Measurements from ENCODE around the gene LACTBL1. TPM values are rescaled to one million over a fixed set of nuclear protein-coding genes. Genes with fewer than 3 reads are reported as not detected.

Gene LACTBL1
- total and polyA plus RNA-seq, 2 of the 8 experiments (the other 6 are each of a cell fraction or from before 2014, with no cell fraction given): not detected

DNA sequence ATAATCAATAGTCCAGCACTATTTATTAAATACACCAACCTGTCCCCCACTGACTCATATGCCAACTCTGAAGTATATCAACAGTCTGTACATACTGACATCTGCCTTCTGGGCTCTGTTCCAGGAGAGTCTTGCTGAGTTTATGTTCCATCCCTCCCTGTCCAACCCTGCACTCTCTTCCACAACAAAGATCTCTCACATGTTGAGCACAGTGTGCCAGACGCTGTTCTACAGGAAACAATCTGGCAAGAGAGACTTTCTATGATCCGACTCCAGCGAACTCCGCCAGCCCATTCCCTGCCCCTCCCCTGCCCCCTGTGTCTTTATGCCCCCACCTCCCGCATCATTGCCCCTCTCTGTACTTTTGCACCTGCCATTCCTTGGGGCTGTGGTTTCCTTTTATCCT is 3.4 kb downstream of the LACTBL1 start:
- no peaks in the 10 kb centered on the region for H3K36me3 ChIP-seq (ENCODE audit: control insufficient read depth in 2 of 4, insufficient read depth in 4 of 4, low read length in 3 of 4)
- H3K27ac ChIP-seq (ENCODE audit: low read depth, low read length): no peak overlapping the region
- TF ChIP-seq SP1 (IDR thresholded peaks at IDR 0.05; ENCODE audit: low read depth, low read length) (no peak), POLR2A (IDR thresholded peaks at IDR 0.05; ENCODE audit: control extremely low read depth in 1 of 2, low read depth in 2 of 2, low read length in 2 of 2) (no peak), CTBP2 (IDR thresholded peaks at IDR 0.05; ENCODE audit: borderline replicate concordance, insufficient read depth, insufficient read length, low read length) (no peak), EP300 (IDR thresholded peaks at IDR 0.05; ENCODE audit: borderline replicate concordance in 1 of 2, low read depth in 2 of 2, low read length in 2 of 2) (no peak)
- no peak overlapping the region for H4K8ac ChIP-seq (ENCODE audit: extremely low read depth, insufficient read depth, low read length)
- H3K4me2 ChIP-seq (ENCODE audit: insufficient read depth in 1 of 2, low read depth in 2 of 2, low read length in 2 of 2): no peak overlapping the region
- no peak overlapping the region for H2BK15ac ChIP-seq (ENCODE audit: low read length)
- H3K4ac ChIP-seq (replicated peaks; ENCODE audit: insufficient read length, low read depth, low read length): no peak overlapping the region
- no peak overlapping the region for H3K23ac ChIP-seq (ENCODE audit: insufficient read length)
- no peaks in the 10 kb centered on the region for H3K23me2 ChIP-seq (ENCODE audit: low read depth, low read length)
- CTCF ChIA-PET (ENCODE audit: partially characterized antibody): no interaction called here
- H3K27me3 ChIP-seq (replicated peaks in 1 of 4; ENCODE audit: control insufficient read depth in 3 of 4, extremely low read depth in 1 of 4, insufficient read depth in 3 of 4, low read length in 3 of 4): no peaks in the 10 kb centered on the region; a peak in 1 of 7 replicates
- DNase-seq (ENCODE audit: low read depth in 1 of 2, low spot score in 2 of 2) (no peak), FAIRE-seq (no peak)
- H2BK120ac ChIP-seq (replicated peaks; ENCODE audit: low read depth, low read length): no peak overlapping the region
- WGBS, 2 experiments (ENCODE audit: extremely low coverage in 1 of 2, insufficient coverage in 1 of 2, insufficient read length in 1 of 2, insufficient replicate concordance in 2 of 2, low coverage in 1 of 2, low lambda C conversion rate in 2 of 2, missing lambda C conversion rate in 1 of 2): 89% methylated on average over 5 of the region's 5 CpGs; no CpG with 5 or more reads in 1 of the 2 experiments
- POLR2A ChIA-PET (ENCODE audit: partially characterized antibody): no interaction called here
- no peak overlapping the region for H2AFZ ChIP-seq (ENCODE audit: low read length)
- H4K20me1 ChIP-seq (replicated peaks in 1 of 2; ENCODE audit: control insufficient read depth in 1 of 2, insufficient read depth in 2 of 2, low read length in 2 of 2): no peaks in the 10 kb centered on the region
- H4K91ac ChIP-seq (replicated peaks; ENCODE audit: insufficient read length, low read length): no peak overlapping the region
- H3K79me2 ChIP-seq (ENCODE audit: control insufficient read depth in 1 of 2, insufficient read depth in 2 of 2, low read length in 2 of 2): no peaks in the 10 kb centered on the region
- H3K18ac ChIP-seq (ENCODE audit: extremely low read depth, low read length): no peak overlapping the region
- H3K9ac ChIP-seq (replicated peaks in 1 of 4; ENCODE audit: extremely low read depth in 1 of 4, low read depth in 3 of 4, low read length in 3 of 4): no peak overlapping the region
- H3K14ac ChIP-seq (ENCODE audit: insufficient read length): no peak overlapping the region
- no peak overlapping the region for H2BK5ac ChIP-seq (ENCODE audit: low read depth, low read length)
- no peak overlapping the region for H3K56ac ChIP-seq (replicated peaks; ENCODE audit: insufficient read length, low read depth, low read length)
- no peak overlapping the region for H4K5ac ChIP-seq (ENCODE audit: insufficient read length, low read depth, low read length)
- no peaks in the 10 kb centered on the region for H3K9me3 ChIP-seq (ENCODE audit: insufficient read depth in 2 of 2, low read depth in 1 of 2, low read length in 1 of 2)
- H2BK12ac ChIP-seq (ENCODE audit: low read depth, low read length): no peak overlapping the region
- H3K79me1 ChIP-seq (ENCODE audit: low read depth, low read length): no peaks in the 10 kb centered on the region
- no peak overlapping the region for H2AK5ac ChIP-seq (ENCODE audit: low read depth, low read length)
- H2BK20ac ChIP-seq (ENCODE audit: low read length): no peak overlapping the region
- peaks cover 0 to 2% (median 0%) of the 10 kb centered on the region in 4 experiments; a peak in 1 of 7 replicates for H3K4me1 ChIP-seq (replicated peaks in 1 of 4; ENCODE audit: control insufficient read depth in 3 of 4, insufficient read depth in 4 of 4, low read length in 3 of 4)
- no peak overlapping the region for H3K4me3 ChIP-seq (ENCODE audit: extremely low read depth in 1 of 4, insufficient read depth in 2 of 4, low read depth in 3 of 4, low read length in 4 of 4)

Data from H1 (cell line).